Esophagus (tissue), 2 donors: Measurements from ENCODE around the gene TSPAN18. TPM values are rescaled to one million over a fixed set of nuclear protein-coding genes. Genes with fewer than 3 reads are reported as not detected.

Source experiments
- H3K27ac ChIP-seq, 2 donors: one replicate each; pipeline ENCODE4 v1.5.1; 2013; ENCODE audit warnings: low read depth in 2 of 2, mild to moderate bottlenecking in 2 of 2, inconsistent platforms in 1 of 2, low read length in 1 of 2, moderate library complexity in 1 of 2
- H3K27me3 ChIP-seq, 2 donors: one replicate each; pipeline ENCODE4 v1.6.1; 2013; ENCODE audit warnings: low read length in 2 of 2, control low read depth in 1 of 2, mild to moderate bottlenecking in 1 of 2; ENCODE audit not compliant: insufficient read depth in 2 of 2, control insufficient read depth in 1 of 2
- H3K36me3 ChIP-seq, 2 donors: one replicate each; pipeline ENCODE4 v1.6.1; 2013; ENCODE audit warnings: low read length in 1 of 2; ENCODE audit not compliant: control insufficient read depth in 2 of 2, insufficient read depth in 2 of 2
- H3K4me1 ChIP-seq, 2 donors: one replicate each; pipeline ENCODE4 v1.6.1; 2013; ENCODE audit warnings: low read length in 1 of 2; ENCODE audit not compliant: control insufficient read depth in 2 of 2, insufficient read depth in 2 of 2
- H3K4me3 ChIP-seq, 2 donors: one replicate each; pipeline ENCODE4 v1.5.1; 2013; ENCODE audit warnings: low read length in 2 of 2, mild to moderate bottlenecking in 2 of 2, low read depth in 1 of 2, moderate library complexity in 1 of 2
- H3K9me3 ChIP-seq, 2 donors: one replicate each; pipeline ENCODE4 v1.6.1; 2013; ENCODE audit warnings: mild to moderate bottlenecking in 2 of 2, low read depth in 1 of 2, low read length in 1 of 2, moderate library complexity in 1 of 2; ENCODE audit not compliant: control insufficient read depth in 2 of 2, insufficient read depth in 1 of 2
- WGBS, 2 donors: extraction: QIAGEN DNeasy Blood & Tissue Kit; methylation state at CpG; one replicate each; pipeline ENCODE4 v1.1.7; 2013; 5-methylcytosine and 5-hydroxymethylcytosine counted together
- polyA plus RNA-seq, 2 donors: library from polyadenylated mRNA; stranded (reverse); fragments of 200-250 nt; gene quantifications; one replicate each; pipeline ENCODE4 v1.2.3, GENCODE V29; 2013
- donor health status: healthy with polysubstance abuse.
- donor health status: Bipolar disorder and iron deficiency.

The TSPAN18 gene
- polyA plus RNA-seq, 2 donors = 2.2 to 3.1 TPM

DNA sequence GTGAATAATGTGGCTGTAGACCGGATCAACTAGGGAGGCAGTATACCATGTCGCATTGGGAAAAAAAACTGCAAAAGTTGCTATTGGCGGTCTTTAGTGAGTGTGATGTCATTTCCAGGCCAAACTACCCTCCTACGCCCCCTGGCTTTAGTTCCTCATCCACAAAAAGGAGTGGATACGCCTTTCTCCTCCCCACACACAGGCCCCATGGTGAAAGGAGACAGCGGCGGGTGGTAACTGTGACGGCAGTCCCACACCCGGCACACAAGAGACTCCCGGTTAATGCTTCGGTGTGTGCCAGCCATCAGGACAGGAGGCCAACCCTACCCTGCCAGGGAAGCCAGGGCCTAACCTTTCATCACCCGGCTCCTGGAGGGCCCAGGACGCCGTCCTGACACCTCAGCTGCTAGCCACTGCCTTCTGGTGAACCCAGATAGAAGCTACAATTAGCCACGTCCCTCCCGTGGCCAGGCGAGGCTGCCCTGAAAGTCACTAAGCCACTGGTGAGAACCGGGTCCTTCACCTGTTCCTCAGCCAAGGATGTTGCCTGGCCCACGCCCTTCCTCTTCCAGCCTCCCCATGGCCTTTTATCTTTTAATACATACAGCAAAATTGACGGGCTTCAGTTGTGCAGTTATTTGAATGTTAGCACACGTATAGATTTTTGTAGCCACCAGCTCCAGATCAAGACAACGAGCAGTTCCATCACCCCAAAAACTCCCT lies 213.1 kb downstream of the TSPAN18 start:
- Histone ChIP-seq H3K36me3 (peaks cover 0 to 8% of the 10 kb centered on the region in 2 donors), H3K9me3 (no peaks in the 10 kb centered on the region), H3K27ac (no peak overlapping the region), H3K4me3 (no peak overlapping the region), H3K4me1 (no peaks in the 10 kb centered on the region), H3K27me3 (no peaks in the 10 kb centered on the region)
- 79 to 81% methylated on average over 22 of the region's 22 CpGs for WGBS, 2 donors

DNA sequence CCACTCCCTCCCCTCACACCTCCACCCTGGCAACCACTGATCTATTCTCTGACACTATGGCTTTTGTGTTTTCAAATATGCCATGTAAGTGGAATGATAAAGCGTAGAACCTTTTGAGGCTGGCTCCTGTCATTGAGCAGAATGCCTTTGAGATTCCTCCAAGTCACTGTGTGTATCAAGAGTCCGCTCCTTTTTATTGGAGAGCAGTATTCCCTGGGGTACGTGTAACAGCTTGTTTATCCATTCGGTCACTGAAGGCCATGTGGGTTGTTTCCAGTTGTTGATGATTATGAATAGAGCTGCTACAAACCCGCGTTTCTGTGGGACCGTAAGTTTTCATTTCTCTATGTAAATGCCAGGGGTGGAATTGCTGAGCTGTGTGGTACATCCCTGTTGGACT lies 213.6 kb downstream of the TSPAN18 start:
- no peaks in the 10 kb centered on the region for H3K27me3 ChIP-seq
- H3K36me3 ChIP-seq = peaks cover 0 to 8% of the 10 kb centered on the region in 2 donors
- H3K27ac ChIP-seq = no peak overlapping the region
- 51 to 59% methylated on average over 7 of the region's 7 CpGs for WGBS, 2 donors
- no peaks in the 10 kb centered on the region for H3K9me3 ChIP-seq
- no peak overlapping the region for H3K4me3 ChIP-seq
- no peaks in the 10 kb centered on the region for H3K4me1 ChIP-seq

DNA sequence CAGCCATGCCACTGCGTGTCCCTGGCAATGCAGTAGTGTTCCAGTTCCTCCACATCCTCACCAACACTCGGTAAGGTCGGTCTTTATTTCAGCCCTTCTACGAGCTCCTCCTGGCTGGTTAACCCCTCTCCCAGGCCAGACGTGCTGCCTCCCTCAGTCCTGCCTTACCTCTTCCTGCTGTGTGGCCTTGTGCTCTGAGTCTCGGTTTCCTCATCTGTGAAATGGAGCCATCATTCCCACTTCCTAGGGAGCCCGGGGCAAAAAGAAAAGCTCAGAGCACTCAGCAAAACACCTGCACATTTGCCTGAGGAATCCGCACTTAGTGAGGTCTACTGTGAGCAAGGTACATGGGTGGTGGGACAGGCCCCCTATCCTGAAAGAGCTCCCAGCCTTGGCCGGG lies 214.1 kb downstream of the TSPAN18 start:
- Histone ChIP-seq H3K4me3 (no peak overlapping the region), H3K27ac (no peak overlapping the region), H3K27me3 (no peaks in the 10 kb centered on the region), H3K4me1 (no peaks in the 10 kb centered on the region), H3K36me3 (peaks cover 0 to 5% of the 10 kb centered on the region in 2 donors), H3K9me3 (no peaks in the 10 kb centered on the region)
- WGBS, 2 donors = 91% methylated on average over 9 of the region's 9 CpGs

DNA sequence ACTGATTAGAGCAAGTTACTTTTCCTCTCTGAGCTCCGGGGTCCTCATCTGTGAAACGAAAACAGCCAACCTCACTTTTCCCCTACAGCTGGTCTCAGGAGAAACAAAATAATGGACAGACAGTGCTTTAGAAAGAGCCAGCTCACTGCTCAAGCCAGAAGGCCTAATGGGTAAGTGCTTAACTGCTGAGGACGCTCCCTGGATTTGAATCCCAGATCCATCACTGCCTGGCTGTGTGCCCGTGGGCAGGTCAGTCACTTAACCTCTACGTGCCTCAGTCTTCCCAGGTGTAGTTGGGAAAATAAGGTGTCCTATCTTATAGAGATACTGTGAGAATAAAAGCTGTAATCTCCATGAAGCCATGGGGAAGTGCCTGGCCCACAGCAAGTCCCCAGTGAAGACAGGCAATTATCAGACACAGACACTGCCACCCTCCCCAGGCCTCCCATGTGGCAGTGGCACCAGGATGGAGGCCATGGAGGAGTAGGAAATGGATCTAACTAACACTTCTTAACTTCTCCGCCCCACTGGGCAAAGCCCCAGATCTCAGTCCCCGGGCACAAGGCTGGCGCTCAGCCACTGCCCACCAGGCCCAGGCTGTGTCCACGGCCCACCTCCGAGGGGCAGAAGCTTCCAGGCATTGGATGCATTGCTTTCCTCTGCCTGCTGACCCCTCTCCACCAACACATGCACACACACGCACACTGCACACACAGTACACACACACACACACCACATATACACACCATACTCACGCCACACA lies 214.7 kb downstream of the TSPAN18 start:
- Histone ChIP-seq H3K27me3 (no peaks in the 10 kb centered on the region), H3K36me3 (peaks cover 0 to 5% of the 10 kb centered on the region in 2 donors), H3K9me3 (no peaks in the 10 kb centered on the region), H3K4me1 (no peaks in the 10 kb centered on the region), H3K27ac (no peak overlapping the region), H3K4me3 (no peak overlapping the region)
- WGBS, 2 donors = 75 to 81% methylated on average over 12 of the region's 12 CpGs

GRCh38 chr11:44942029-44942955 lies 215.5 kb downstream of the TSPAN18 start:
- 91 to 92% methylated on average over 10 of the region's 10 CpGs for WGBS, 2 donors
- Histone ChIP-seq H3K27ac (no peak overlapping the region), H3K4me1 (no peaks in the 10 kb centered on the region)

GRCh38 chr11:44943118-44943517 lies 216.4 kb downstream of the TSPAN18 start:
- Histone ChIP-seq H3K4me3 (no peak overlapping the region), H3K27me3 (no peaks in the 10 kb centered on the region), H3K4me1 (no peaks in the 10 kb centered on the region), H3K27ac (no peak overlapping the region), H3K9me3 (no peaks in the 10 kb centered on the region), H3K36me3 (peaks cover 0 to 2% of the 10 kb centered on the region in 2 donors)
- 45 to 56% methylated on average over 7 of the region's 7 CpGs for WGBS, 2 donors

More at GRCh38 chr11:44942029-44942955, 215.5 kb downstream of the TSPAN18 start:
- H3K27me3 ChIP-seq = no peaks in the 10 kb centered on the region
- H3K9me3 ChIP-seq = no peaks in the 10 kb centered on the region
- H3K36me3 ChIP-seq = peaks cover 0 to 2% of the 10 kb centered on the region in 2 donors
- H3K4me3 ChIP-seq = no peak overlapping the region

- 56 to 78% methylated on average over 7 of the region's 7 CpGs for WGBS, 2 donors
- no peak overlapping the region for H3K4me3 ChIP-seq
- H3K27ac ChIP-seq = no peak overlapping the region
- peaks cover 0 to 2% of the 10 kb centered on the region in 2 donors for H3K36me3 ChIP-seq
- no peaks in the 10 kb centered on the region for H3K9me3 ChIP-seq
- H3K27me3 ChIP-seq = no peaks in the 10 kb centered on the region
- no peaks in the 10 kb centered on the region for H3K4me1 ChIP-seq
These were observed 216.9 kb downstream of the TSPAN18 start for GRCh38 chr11:44943696-44944095.

DNA sequence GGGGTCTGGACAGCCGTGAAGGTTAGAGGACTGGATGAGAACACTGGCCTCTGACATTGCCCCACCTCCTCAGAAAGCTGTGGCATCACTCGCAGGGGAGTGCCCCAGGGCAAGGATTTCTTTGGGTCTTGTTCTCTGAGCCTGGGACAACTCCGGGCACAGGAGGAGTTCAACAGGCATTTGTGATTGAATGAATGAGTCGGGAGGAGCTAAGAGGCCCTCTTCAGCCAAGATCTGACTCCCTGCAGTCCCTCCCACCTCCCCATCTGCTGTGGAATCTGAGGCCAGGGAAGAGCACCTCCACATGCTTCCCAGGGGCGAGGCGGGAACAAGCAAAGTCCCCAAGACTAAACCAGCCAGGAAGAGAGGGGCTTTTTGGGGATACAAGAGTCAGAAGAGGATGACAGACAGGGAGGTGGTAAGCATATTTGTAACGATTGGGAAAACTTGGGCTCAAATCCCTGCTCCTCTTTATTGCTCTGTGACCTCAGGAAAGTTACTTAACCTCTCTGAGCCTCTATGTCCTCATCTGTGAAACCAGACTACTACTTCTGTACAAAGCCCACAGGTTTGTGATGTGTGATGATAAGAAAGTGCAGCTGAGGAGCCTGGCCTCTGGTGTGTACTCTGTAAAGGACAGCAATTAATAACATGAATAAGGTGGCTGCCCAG lies 217.6 kb downstream of the TSPAN18 start:
- peaks cover 0 to 2% of the 10 kb centered on the region in 2 donors for H3K36me3 ChIP-seq
- 60 to 66% methylated on average over 7 of the region's 7 CpGs for WGBS, 2 donors
- no peak overlapping the region for H3K27ac ChIP-seq
- no peaks in the 10 kb centered on the region for H3K27me3 ChIP-seq
- no peaks in the 10 kb centered on the region for H3K9me3 ChIP-seq
- H3K4me3 ChIP-seq = no peak overlapping the region
- no peaks in the 10 kb centered on the region for H3K4me1 ChIP-seq

GRCh38 chr11:44944853-44945235 lies 218.1 kb downstream of the TSPAN18 start:
- H3K27ac ChIP-seq = no peak overlapping the region
- WGBS, 2 donors = 54 to 64% methylated on average over 3 of the region's 3 CpGs
- H3K27me3 ChIP-seq = no peaks in the 10 kb centered on the region
- H3K4me3 ChIP-seq = no peak overlapping the region
- H3K4me1 ChIP-seq = no peaks in the 10 kb centered on the region
- H3K9me3 ChIP-seq = no peaks in the 10 kb centered on the region
- H3K36me3 ChIP-seq = peaks cover 0 to 2% of the 10 kb centered on the region in 2 donors
